CD4-positive, alpha-beta T cell treated with Interleukin-17A for 4 hours (primary cell): ENCODE results near the gene HOXD12.

Experiments used
- DNase-seq: peaks from one replicate; pipeline ENCODE4 v3.0.0-alpha.2; 2020; ENCODE audit warnings: mixed read lengths

Gene HOXD12

GRCh38 chr2:176122683-176123410 is 23.3 kb downstream of the HOXD12 start, which contains the start of gene HOXD9:
HOXD9 (plus strand) TSS chr2:176122719; CDS start chr2:176122769, 50 bp downstream.
- no peak for DNase-seq

GRCh38 chr2:176123411-176124109 is 24.0 kb downstream of the HOXD12 start:
- DNase-seq = no peak

- DNase-seq = no peak
These were observed 24.7 kb downstream of the HOXD12 start for GRCh38 chr2:176124110-176124946.

- DNase-seq = no peak
These were observed 25.6 kb downstream of the HOXD12 start for GRCh38 chr2:176124947-176125771.

- no peak for DNase-seq
These were observed 26.1 kb downstream of the HOXD12 start for GRCh38 chr2:176125772-176126054.

GRCh38 chr2:176126929-176127773 is 27.6 kb downstream of the HOXD12 start:
- DNase-seq = peak; percentile 81

GRCh38 chr2:176127774-176128072 is 28.1 kb downstream of the HOXD12 start:
- no peak for DNase-seq

GRCh38 chr2:176128172-176128981 is 28.8 kb downstream of the HOXD12 start:
- DNase-seq = no peak

GRCh38 chr2:176128982-176129796 is 29.6 kb downstream of the HOXD12 start, which contains the start of gene HOXD8:
HOXD8 (plus strand) TSS chr2:176129705; CDS start chr2:176130367, 662 bp downstream.
- DNase-seq = no peak

- no peak for DNase-seq
These were observed 30.2 kb downstream of the HOXD12 start for GRCh38 chr2:176129813-176130146.

GRCh38 chr2:176130147-176130956 is 30.8 kb downstream of the HOXD12 start:
- DNase-seq = peak; percentile 22

GRCh38 chr2:176130957-176131847 is 31.6 kb downstream of the HOXD12 start:
- no peak for DNase-seq

GRCh38 chr2:176131848-176132158 is 32.2 kb downstream of the HOXD12 start:
- no peak for DNase-seq

- DNase-seq = no peak
These were observed 32.9 kb downstream of the HOXD12 start for GRCh38 chr2:176132205-176133171.

- no peak for DNase-seq
These were observed 33.8 kb downstream of the HOXD12 start for GRCh38 chr2:176133389-176133788.

GRCh38 chr2:176134035-176134434 is 34.4 kb downstream of the HOXD12 start:
- no peak for DNase-seq

- DNase-seq = no peak
These were observed 35.4 kb downstream of the HOXD12 start for GRCh38 chr2:176135035-176135440.
